ENCODE data around the gene MMP24OS.
A peak's percentile ranks its signal among the peaks of the same experiment; 100 is the strongest.

Gene MMP24OS

GRCh38 chr20:35306931-35307517 lies 29.1 kb upstream of the MMP24OS start:
- DNase-seq (ENCODE audit: low read depth in 2 of 3, low spot score in 1 of 3): peak in 1 of 3 donors; percentile 24

- DNase-seq (ENCODE audit: low read depth in 2 of 3, low spot score in 1 of 3): peak; percentile 75 to 87 (median 77)
Observed at GRCh38 chr20:35305682-35306556, 28.0 kb upstream of the MMP24OS start.

- DNase-seq (ENCODE audit: low read depth in 2 of 3, low spot score in 1 of 3): no peak
Observed at GRCh38 chr20:35304956-35305355, 27.0 kb upstream of the MMP24OS start.

GRCh38 chr20:35303735-35304491 lies 26.0 kb upstream of the MMP24OS start:
- peak; percentile 78 to 90 (median 83) for DNase-seq (ENCODE audit: low read depth in 2 of 3, low spot score in 1 of 3)

- no peak for DNase-seq (ENCODE audit: low read depth in 2 of 3, low spot score in 1 of 3)
Observed at GRCh38 chr20:35303382-35303734, 25.4 kb upstream of the MMP24OS start.

- no peak for DNase-seq (ENCODE audit: low read depth in 2 of 3, low spot score in 1 of 3)
Observed at GRCh38 chr20:35302421-35303335, 24.8 kb upstream of the MMP24OS start.

- DNase-seq (ENCODE audit: low read depth in 2 of 3, low spot score in 1 of 3): no peak
Observed at GRCh38 chr20:35301426-35301825, 23.5 kb upstream of the MMP24OS start.

GRCh38 chr20:35300469-35301262 lies 22.7 kb upstream of the MMP24OS start:
- no peak for DNase-seq (ENCODE audit: low read depth in 2 of 3, low spot score in 1 of 3)

- DNase-seq (ENCODE audit: low read depth in 2 of 3, low spot score in 1 of 3): no peak
Observed at GRCh38 chr20:35299780-35300179, 21.9 kb upstream of the MMP24OS start.

- DNase-seq (ENCODE audit: low read depth in 2 of 3, low spot score in 1 of 3): no peak
Observed at GRCh38 chr20:35298264-35298663, 20.3 kb upstream of the MMP24OS start.

- no peak for DNase-seq (ENCODE audit: low read depth in 2 of 3, low spot score in 1 of 3)
Observed at GRCh38 chr20:35297740-35298139, 19.8 kb upstream of the MMP24OS start.

GRCh38 chr20:35297155-35297554 lies 19.2 kb upstream of the MMP24OS start:
- no peak for DNase-seq (ENCODE audit: low read depth in 2 of 3, low spot score in 1 of 3)

GRCh38 chr20:35296101-35296554 lies 18.2 kb upstream of the MMP24OS start:
- no peak for DNase-seq (ENCODE audit: low read depth in 2 of 3, low spot score in 1 of 3)

- no peak for DNase-seq (ENCODE audit: low read depth in 2 of 3, low spot score in 1 of 3)
Observed at GRCh38 chr20:35295674-35296073, 17.8 kb upstream of the MMP24OS start.

- DNase-seq (ENCODE audit: low read depth in 2 of 3, low spot score in 1 of 3): no peak
Observed at GRCh38 chr20:35295058-35295457, 17.1 kb upstream of the MMP24OS start.

GRCh38 chr20:35294293-35294685 lies 16.4 kb upstream of the MMP24OS start:
- no peak for DNase-seq (ENCODE audit: low read depth in 2 of 3, low spot score in 1 of 3)

GRCh38 chr20:35293303-35294292 lies 15.7 kb upstream of the MMP24OS start:
- no peak for DNase-seq (ENCODE audit: low read depth in 2 of 3, low spot score in 1 of 3)

- DNase-seq (ENCODE audit: low read depth in 2 of 3, low spot score in 1 of 3): no peak
Observed at GRCh38 chr20:35292504-35293285, 14.8 kb upstream of the MMP24OS start.
